ENCODE results near the gene TSPAN4.

Gene TSPAN4

DNA sequence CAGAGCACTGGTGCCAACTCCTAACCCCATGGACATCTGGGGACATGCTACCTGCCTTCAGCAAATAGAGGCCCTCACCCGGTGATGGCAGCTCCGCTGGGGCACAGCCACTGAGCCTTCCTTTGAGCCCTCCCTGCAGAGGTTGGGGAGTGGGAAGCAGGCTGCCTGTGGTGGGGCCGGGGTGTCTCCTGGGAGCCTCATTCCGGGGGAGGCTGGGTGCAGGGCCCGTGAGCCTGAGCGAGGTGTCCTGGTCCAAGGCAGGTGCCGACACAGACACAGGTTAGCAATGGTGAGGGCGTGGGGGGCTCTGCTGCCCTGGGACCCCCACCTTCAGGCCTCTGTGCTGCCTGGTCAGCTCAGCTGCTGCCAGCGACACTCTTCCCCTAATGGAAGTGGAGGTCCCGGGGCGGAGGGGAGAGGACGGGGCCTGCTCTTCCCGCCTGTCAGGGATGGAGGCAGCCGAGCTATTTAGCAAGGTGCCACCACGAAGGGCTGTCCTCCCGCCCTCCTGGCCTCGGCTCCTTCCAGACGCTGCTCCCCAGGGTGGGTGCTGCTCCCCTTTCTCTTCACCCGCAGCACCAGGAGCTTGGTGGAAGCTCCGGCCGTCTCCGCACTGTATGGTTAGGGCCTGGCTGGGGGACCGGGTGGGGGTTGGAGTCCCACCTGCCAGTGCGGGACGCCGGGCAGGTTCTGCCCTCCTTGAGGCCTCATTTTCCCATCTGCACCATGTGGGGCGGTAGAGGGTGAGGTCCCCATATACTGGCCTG is 11.2 kb downstream of the TSPAN4 start:
- DNase-seq: no peak

DNA sequence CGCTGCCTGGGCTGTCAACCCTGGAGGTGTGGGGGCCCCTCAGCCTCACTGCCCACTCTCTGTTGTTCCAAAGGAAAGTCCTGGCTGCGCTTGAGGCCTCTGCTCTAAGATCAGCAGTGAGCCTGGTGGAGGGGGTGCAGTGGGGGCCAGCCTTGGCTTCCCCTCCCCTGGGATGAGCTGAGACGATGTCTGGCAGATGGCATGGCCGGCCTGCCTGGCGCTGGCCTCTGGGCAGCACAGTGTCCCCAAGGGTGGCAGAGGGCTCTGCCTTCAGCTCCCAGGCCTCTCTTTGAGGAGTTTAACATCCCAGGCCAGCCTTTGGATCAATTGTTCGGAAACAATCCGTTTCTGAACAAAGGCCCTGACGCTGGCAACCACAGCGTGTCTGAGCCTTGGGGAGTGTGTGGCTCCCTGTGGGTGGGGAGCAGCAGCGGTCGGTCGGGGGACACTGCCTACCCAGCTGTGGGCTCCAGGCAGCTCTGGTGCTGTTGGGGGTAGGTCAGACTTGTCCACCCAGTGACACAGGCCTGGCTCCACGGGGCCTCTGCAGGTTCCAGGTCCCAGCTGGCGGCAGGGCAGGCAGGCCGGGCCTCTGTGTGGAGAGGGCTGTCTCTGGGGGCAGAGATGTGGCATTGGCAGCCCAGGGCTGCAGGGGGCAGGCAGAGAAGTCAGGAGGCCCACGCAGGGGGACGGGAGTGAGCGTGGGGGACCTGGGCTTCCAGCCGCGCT is 12.1 kb downstream of the TSPAN4 start:
- DNase-seq: no peak

DNA sequence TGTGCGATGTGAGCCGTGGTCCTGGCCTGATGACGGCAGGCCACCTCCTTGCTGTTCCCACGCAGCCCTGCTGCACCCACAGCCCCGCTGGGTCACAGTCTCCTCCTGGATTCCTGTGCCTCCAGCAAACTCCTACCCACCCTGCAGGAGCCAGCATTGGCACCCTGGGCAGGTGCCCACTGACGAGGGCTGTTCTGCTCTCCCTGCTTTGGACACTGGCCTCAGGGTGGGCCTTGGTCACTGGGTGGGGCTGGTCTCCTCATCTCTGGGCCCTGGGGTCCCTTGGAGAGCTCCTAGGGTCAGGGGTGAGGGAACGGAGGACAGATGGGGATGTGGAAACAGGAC is 12.7 kb downstream of the TSPAN4 start:
- DNase-seq: no peak

DNA sequence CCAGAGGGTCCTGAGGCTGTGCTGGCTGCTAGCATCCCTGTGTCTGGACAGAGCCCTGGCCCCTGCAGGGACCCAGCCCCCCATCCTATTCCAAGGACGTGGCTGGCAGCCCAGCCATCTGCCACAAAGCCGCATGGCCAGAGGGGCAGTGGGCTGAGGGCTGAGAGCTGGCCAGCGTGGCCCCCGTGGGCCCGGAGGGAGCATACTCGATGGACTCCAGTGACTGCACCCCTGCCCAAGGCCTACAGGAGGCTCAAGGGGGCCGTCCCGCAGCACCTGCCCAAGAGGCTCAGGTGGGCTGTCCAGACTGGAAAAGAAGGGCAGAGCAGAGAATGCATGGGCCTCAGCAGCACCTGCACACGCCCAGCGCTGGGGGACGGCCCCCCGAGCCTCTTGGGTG is 13.1 kb downstream of the TSPAN4 start:
- no peak for DNase-seq

DNA sequence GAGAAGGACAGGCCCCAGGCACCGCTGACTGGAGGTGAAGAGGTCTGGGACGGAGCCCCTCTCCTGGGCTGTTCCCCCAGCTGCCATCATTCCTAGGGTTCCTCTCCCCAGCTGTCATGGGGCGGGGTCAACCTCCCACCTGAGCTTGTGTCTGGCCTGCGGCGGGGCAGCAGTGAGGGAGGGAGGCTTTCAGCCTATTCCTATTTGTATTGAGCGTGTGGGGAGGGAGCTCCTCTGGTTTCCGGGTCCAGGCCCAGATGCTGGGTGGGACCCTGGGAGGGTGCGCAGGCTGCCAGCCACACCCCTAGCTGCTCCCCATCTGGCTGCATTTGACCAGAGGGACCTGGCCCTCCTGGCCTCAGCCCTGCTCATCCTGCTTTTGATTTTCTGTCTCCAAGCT is 13.7 kb downstream of the TSPAN4 start:
- DNase-seq: no peak

DNA sequence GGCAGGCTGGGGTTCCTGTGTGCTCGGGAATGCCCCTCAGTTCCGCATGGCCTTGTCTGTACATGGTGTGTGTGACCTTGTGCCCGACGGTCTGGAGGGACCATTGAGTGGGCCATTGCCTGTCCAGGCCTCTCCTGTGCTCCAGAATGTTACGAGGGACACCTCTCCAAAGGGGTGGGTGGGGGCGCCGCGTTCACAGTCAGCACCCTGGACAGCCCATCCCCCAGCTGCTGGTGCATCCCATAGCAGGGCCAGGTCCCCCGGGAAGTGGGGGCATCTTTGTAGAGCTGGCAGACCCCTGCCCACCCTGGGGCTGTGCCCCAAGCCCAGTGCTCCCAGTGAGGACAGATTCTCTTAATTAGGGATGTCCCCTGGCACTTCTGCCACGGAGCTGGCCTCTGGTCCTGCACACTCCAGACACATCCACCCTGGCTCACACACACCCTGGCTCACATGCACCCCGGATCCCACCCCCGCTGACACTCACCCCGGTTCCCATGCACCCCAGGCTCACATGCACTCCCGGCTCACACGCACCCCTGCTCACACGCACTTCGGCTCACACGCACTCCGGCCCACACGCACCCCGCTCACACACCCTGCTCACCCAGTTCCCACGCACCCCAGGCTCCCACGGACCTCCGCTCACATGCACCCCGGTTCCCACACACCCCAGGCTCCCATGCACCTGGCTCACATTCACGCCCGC is 15.6 kb downstream of the TSPAN4 start:
- DNase-seq: no peak

DNA sequence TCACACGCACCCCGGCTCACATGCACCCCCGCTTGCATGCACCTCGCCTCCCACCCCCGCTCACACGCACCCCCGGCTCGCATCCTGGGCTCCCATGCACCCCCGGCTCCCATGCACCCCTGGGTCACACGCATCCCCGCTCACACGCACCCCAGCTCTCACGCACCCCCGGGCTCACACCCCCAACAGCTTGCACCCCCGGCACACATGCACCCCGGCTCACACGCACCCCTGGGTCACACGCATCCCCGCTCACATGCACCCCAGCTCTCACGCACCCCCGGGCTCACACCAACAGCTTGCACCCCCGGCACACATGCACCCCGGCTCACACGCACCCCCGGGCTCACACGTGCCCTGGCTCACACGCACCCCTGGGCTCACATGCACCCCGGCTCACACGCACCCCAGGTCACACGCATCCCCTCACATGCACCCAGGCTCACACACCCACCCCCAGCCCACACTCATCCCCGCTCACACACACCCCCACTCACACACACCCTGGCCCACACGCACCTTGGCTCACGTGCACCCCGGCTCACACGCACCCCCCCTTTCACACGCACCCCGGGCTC is 16.2 kb downstream of the TSPAN4 start:
- no peak for DNase-seq

DNA sequence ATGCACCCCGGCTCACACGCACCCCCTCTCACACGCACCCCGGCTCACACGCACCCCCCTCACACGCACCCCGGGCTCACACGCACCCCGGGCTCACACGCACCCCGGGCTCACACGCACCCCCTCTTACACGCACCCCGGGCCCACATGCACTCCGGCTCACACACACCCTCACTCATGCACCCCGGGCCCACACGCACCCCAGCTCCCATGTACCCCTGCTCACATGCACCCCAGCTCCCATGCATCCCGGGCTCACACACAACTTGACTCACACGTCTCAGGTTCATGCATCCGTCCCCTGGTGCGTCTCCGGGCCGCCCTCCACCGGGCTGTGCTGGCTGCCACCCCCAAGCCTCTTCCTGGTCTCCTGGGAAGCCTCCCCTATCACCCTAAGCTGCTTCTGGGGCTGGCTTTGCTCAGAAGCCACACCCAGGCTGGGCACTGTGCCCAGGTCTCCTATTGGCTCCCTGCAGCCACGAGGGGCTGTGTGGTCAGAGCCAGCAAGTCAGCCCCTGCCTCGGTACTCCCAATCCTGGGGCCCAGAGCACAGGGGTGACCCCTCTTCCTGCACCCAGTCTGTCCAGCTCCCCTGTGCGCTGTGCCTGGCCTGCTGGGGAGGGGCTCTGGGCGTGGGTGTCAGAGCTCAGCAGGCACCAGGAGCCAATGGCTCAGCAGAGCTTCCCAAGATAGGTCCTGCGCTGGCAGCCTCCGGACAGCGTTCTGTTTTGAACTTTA is 16.9 kb downstream of the TSPAN4 start:
- no peak for DNase-seq

DNA sequence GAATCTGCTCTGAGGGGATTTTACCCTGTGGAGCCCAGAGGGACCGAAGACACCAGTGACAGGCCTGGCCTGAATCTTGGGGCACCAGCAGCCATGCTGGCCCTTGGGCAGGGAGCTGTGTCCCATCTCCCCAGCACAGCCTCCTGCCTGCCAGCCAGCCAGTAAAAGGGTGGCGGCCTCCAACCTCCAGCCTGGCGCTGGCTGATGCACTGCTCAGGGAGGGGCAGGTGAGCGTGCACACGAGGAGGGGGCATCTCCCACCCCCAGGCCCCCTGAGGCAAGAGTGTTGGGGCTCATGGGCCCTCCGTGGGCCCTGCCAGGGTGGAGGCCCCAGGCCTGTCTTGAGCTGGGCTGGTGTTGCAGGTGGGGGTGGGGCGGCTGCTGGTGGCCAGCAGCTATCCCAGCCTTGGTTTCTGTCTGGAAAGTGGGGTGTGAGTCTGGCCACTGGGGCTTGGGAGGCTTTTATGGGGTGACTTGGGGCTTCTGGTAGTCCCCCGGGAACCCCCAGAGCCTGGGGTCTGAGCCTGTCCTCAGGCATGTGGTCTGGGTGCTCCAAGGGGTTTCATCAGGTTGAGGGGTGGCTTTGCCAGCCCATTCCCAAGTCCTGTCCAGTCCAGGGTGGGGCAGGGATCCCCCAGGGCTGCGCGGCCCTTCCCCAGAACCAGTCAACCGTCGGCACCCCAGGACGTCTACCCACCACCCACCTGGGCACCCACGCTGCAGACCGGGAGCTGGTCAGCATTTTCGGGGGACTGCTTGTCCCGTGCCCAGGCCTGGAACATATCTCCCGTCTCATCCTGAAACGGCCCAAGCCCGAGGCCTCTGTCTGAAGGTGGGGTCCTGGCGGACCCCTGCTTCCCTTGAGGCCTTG is 17.8 kb downstream of the TSPAN4 start:
- DNase-seq: no peak

DNA sequence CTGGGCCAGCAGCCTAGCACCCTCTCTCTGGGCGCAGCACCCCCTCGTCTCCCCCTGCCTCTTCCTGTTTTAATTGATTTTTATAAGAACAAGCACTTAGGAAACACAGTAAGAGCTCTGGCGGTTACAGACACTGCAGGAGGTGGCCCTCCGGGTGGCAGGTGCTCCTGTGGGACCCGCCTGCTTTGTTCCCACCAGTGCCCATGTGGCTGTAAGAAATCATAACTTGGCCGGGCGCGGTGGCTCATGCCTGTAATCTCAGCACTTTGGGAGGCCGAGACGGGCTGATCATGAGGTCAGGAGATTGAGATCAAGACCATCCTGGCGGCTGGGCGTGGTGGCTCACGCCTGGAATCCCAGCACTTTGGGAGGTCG is 18.4 kb downstream of the TSPAN4 start:
- DNase-seq: no peak

DNA sequence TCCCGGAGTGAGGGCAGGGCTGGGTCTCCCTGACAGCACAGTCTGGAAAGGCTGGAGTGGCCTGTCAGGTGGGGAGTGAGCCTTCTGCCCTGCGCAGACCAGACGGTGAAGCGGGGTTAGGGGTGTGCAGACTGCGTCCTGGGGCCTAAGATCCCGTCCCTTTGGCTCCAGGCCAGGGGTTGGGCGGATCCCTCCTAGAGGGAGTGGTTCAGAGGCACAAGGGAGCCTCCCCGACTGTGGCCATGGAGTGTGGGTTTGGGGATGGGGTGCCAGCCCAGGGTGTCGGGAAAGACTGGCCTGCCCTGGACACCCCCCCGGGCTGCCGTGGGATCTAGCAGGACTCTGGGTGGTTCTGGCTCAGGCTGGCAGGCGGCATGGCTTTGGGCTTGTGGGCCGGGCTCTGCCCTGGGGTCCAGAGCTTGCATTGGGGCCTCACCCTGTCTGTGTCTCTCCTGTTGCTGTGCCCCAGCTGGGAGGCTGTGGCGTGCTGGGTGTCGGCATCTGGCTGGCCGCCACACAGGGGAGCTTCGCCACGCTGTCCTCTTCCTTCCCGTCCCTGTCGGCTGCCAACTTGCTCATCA is 19.5 kb downstream of the TSPAN4 start:
- DNase-seq: no peak

DNA sequence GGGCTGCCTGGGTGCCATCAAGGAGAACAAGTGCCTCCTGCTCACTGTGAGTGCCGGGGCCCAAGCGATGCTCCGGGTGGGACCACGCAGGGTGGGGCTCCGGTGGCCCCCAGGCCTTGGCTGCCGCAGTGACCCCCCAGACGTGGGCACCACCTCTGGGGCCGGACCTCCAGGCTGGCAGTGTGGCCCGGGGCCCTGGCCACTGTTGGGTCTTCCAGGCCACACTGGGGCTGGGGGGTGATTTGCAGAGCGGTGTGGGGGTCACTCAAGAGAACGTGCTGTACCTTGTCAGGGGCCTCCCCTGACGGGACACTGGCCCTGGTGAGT is 20.0 kb downstream of the TSPAN4 start:
- DNase-seq: no peak

DNA sequence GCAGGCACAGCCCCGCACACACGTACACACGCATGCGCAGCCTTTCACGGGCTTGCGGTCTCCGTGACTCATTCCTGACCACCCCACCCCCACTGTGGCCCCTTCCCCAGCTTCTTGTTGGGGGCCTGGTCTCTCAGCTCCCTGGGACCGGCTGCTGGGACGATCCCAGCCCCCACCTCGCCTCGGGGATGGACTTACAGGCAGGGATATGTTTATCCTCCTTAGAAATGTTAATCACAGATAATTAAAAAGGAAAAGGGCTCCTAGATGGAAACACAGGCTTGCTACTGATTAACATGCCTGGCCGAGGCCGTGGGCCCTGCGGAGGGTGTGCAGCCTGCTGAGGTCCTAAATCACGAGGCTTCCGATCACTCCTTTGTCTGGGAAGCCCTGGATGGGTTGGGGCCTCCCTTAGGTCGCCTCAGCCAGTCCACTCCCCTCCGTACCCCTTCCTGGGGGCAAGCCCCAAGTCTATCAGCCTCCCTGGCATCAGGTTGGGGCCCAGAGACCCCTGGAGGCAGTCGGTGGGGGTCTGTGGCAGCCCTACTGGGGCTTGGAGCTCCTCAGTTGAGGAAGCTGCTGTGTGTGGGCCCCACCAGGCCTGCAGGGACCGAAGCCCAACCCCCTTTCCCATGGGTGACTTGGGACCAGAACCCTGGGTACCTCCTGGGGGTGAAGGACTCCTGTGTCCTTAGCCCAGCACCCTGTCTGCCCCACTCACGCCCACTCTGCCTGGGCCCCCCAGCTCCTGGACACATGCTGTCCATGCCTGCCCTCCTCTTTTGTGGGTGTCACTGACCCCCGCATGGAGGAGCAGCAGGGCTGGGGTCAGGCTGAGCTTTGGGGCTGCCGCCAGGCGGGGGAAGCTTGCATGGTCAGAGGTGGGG is 20.6 kb downstream of the TSPAN4 start:
- no peak for DNase-seq

DNA sequence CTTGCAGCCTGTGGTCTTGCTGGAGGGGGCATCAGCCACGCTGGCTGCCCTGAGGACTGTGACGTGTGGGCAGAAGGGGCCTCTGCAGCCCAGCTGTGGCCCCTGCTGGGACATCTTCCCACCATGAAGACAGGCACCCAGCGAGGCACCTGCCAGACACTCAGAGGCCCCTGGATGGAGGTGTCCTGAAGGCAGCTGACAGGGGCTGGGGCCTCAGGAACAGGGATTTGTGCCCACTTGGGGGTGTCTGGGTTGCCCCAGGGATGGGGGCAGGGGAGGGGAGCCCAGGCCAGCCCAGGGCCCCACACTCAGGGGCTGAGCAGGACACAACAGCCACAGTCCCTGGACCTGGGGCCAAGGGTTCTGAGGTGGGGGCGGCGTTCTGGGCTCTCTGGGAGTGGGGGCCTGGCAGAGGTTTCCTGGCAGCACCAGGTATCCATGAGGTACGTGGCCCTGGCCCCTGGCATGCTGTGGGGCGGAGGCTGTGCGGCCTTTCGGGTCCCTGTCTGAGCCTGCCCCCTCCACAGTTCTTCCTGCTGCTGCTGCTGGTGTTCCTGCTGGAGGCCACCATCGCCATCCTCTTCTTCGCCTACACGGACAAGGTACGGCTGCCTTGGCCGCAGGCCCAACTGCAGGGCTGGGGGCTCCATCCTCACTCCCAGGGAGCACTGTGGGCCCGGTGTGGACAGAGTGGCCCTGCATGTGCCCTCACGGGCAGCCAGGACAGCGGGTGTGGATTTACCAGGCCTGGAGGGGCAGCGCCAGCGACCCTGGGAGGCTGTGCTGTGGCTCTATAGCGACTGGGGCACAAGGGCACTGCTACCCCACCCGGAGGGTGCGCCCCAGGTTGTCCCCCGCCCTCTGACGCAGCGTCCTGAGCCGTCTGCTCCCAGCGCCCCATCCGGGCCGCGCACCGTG is 21.5 kb downstream of the TSPAN4 start:
- no peak for DNase-seq

DNA sequence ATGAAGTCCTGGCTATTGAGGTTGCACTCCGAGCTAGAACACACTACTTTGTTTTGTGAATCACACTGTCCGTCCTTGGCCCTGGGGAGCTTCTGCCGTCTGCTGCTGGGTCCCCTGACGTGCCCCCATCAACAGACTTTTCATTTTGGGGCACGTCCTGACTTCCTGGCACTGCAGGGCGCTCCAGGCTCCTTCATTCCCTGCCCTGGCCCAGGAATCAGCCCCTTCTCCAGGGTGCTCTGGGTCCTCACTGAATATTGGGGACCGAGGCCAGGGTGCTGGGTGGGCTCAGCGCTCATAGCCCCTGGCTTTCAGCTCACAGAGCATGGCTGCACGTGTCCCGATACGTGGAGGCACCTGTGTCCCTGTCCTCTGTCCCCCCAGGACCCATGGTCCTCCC is 22.2 kb downstream of the TSPAN4 start:
- no peak for DNase-seq

DNA sequence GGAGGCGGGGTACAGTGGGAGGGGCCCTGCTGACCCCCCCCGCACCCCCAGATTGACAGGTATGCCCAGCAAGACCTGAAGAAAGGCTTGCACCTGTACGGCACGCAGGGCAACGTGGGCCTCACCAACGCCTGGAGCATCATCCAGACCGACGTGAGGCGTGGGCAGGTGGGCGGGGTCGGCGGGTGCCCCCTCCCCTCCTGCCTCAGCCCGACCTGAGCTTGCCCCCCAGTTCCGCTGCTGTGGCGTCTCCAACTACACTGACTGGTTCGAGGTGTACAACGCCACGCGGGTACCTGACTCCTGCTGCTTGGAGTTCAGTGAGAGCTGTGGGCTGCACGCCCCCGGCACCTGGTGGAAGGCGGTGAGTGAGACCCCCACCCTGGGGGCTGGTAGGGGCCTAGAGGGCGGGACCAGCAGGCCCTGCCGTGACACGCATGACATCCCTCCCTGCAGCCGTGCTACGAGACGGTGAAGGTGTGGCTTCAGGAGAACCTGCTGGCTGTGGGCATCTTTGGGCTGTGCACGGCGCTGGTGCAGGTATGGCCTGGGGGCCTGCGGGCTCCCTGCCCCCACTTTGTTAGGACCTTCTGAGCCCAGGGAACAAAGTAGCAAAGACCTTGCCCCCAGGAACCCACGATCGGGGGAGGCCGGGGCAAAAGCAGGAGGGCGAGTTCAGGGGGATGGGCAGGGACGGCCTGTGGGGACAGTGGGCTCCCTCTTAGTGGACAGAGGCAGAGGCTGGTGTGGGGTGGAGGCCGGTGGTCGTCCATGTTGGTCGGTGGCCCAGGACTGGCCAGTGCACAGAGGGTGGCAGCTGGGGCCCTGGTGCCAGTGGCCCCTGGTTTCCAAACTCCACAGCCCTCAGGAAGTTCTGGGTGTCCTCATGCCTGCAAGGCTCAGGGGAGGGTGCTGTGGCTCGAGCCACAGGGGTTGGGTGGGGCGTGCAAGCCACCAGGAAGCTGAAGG is 23.1 kb downstream of the TSPAN4 start:
- no peak for DNase-seq

DNA sequence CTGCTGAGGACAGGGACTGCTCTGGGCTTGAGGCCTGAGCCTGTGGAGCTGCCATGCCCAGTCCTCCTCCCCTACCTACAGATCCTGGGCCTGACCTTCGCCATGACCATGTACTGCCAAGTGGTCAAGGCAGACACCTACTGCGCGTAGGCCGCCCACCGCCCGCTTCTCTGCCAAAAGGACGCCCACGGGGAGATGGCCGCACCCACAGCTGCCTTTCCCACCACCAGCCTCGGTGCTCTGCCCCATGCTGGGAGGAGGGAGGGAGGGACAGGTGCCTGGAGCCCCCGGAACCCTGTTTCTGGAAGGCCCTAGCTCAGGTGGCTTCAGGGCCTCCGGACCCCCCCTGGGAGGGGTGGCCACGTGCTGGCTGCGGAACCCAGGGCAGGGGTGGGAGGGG is 23.8 kb downstream of the TSPAN4 start:
- DNase-seq: no peak

DNA sequence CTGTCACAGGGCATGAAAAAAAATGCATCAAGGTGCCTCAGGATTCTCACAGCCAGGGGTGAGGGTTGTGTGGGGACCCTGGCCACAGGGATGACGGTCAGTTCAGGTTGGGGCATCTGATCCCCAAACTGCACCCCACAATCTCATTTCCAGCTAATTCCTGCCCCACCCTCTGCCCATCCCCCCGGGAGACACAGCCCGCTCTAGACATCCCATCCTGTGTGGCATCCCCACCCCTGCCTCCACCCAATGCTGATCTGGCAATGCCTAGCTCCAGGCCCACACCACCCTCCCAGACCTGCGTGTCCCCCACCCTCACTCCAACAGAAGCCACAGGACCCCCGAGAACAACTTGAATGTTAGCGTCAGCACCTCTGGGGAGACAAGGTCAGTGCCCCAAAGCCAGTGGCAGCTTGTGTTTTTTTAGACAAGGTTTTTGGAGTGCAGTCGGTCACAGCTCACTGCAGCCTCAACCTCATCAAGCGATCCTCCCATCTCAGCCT is 25.3 kb downstream of the TSPAN4 start:
- no peak for DNase-seq

Data from stimulated activated CD4-positive, alpha-beta T cell treated with anti-CD3 and anti-CD28 coated beads, Interleukin-2, amount 100 ng/mL, for 24 hours (primary cell).